Natural killer cell treated with Interleukin-12 subunit alpha and Interleukin-12 subunit beta and Interleukin-15 and Interleukin-18, amount 100 ng/mL, for 72 hours (primary cell): Measurements from ENCODE around the gene TCTN3. TPM values are rescaled to one million over a fixed set of nuclear protein-coding genes. Genes with fewer than 3 reads are reported as not detected.

Experiments
- ATAC-seq, 2 donors: fragments of 150-1000 bp; cut with Tn5 transposase in 1 of 2; sonication (Bioruptor Pico), chemical (Tn5 transposase) in 1 of 2; 2 replicates each; pipeline ENCODE4 v1.10.0; 2021
- DNase-seq: peaks from one replicate; pipeline ENCODE4 v3.0.0; 2022; ENCODE audit warnings: low spot score
- H3K27ac Mint-ChIP-seq, 2 donors: 1 replicate in 1 of 2; 2 replicates in 1 of 2; pipeline ENCODE4 v1.8.0; 2022; ENCODE audit warnings: mixed read lengths in 2 of 2, mild to moderate bottlenecking in 1 of 2, moderate library complexity in 1 of 2
- H3K27me3 Mint-ChIP-seq, 2 donors: 1 replicate in 1 of 2; 2 replicates in 1 of 2; pipeline ENCODE4 v1.8.0; 2022; ENCODE audit warnings: mixed read lengths in 2 of 2
- H3K36me3 Mint-ChIP-seq: one replicate; pipeline ENCODE4 v1.8.0; 2022; ENCODE audit warnings: mixed read lengths
- H3K4me1 Mint-ChIP-seq, 2 donors: 1 replicate in 1 of 2; 2 replicates in 1 of 2; pipeline ENCODE4 v1.8.0; 2022; ENCODE audit warnings: low read depth in 2 of 2, mixed read lengths in 2 of 2, mild to moderate bottlenecking in 1 of 2
- H3K4me3 Mint-ChIP-seq: one replicate; pipeline ENCODE4 v1.8.0; 2022; ENCODE audit warnings: mixed read lengths
- H3K9me3 Mint-ChIP-seq: 2 replicates; pipeline ENCODE4 v1.8.0; 2022; ENCODE audit warnings: mixed read lengths
- total RNA-seq, 2 donors: library from RNA; stranded (reverse); gene quantifications; one replicate each; pipeline ENCODE4 v1.2.3, GENCODE V29; 2022

The TCTN3 gene
- total RNA-seq, 2 donors from 2014 or later, result 17.5 to 52.0 TPM

- DNase-seq (no peak), ATAC-seq (no peak)
- no peaks in the 10 kb centered on the region for H3K9me3 Mint-ChIP-seq
- H3K36me3 Mint-ChIP-seq, result peaks cover 16% of the 10 kb centered on the region
- no peaks in the 10 kb centered on the region for H3K4me1 Mint-ChIP-seq
- H3K27me3 Mint-ChIP-seq, result no peaks in the 10 kb centered on the region
- no peak overlapping the region for H3K4me3 Mint-ChIP-seq
- no peak overlapping the region for H3K27ac Mint-ChIP-seq
Observed at GRCh38 chr10:95663496-95663895, 30.2 kb downstream of the TCTN3 start.

- H3K4me1 Mint-ChIP-seq, result peaks cover 1% of the 10 kb centered on the region in 2 donors
- peaks cover 4% of the 10 kb centered on the region for H3K36me3 Mint-ChIP-seq
- no peaks in the 10 kb centered on the region for H3K27me3 Mint-ChIP-seq
- H3K4me3 Mint-ChIP-seq, result no peak overlapping the region
- DNase-seq (no peak), ATAC-seq (no peak)
- peak overlapping the region in 1 of 2 donors; percentile 3 for H3K27ac Mint-ChIP-seq
- H3K9me3 Mint-ChIP-seq, result no peaks in the 10 kb centered on the region
Observed at GRCh38 chr10:95661818-95662217, 31.9 kb downstream of the TCTN3 start.

GRCh38 chr10:95660283-95660682 lies 33.4 kb downstream of the TCTN3 start:
- DNase-seq (no peak), ATAC-seq (no peak)
- peaks cover 5% of the 10 kb centered on the region for H3K36me3 Mint-ChIP-seq
- H3K4me3 Mint-ChIP-seq, result no peak overlapping the region
- H3K27ac Mint-ChIP-seq, result no peak overlapping the region
- H3K4me1 Mint-ChIP-seq, result peaks cover 12% of the 10 kb centered on the region in 2 donors
- H3K9me3 Mint-ChIP-seq, result no peaks in the 10 kb centered on the region
- no peaks in the 10 kb centered on the region for H3K27me3 Mint-ChIP-seq

GRCh38 chr10:95657250-95657649 lies 36.5 kb downstream of the TCTN3 start:
- Mint-ChIP-seq H3K27ac (peak overlapping the region in 1 of 2 donors; percentile 87), H3K4me3 (peak overlapping the region; percentile 99), H3K27me3 (no peaks in the 10 kb centered on the region), H3K9me3 (no peaks in the 10 kb centered on the region), H3K4me1 (peaks cover 13 to 19% of the 10 kb centered on the region in 2 donors), H3K36me3 (peaks cover 16% of the 10 kb centered on the region)
- no peak for DNase-seq
- no peak for ATAC-seq

- no peaks in the 10 kb centered on the region for H3K27me3 Mint-ChIP-seq
- DNase-seq, result peak; percentile 93
- H3K9me3 Mint-ChIP-seq, result peaks cover 3% of the 10 kb centered on the region
- peak within 1 kb of the TSS; percentile 99 for H3K4me3 Mint-ChIP-seq
- H3K4me1 Mint-ChIP-seq, result peaks cover 13 to 19% of the 10 kb centered on the region in 2 donors
- peaks cover 22% of the 10 kb centered on the region for H3K36me3 Mint-ChIP-seq
- ATAC-seq, result peak; percentile 96 to 97
- peak within 1 kb of the TSS; percentile 87 to 96 for H3K27ac Mint-ChIP-seq
Observed at GRCh38 chr10:95656291-95657164, 37.2 kb downstream of the TCTN3 start, which contains the start of gene ALDH18A1. Gene ALDH18A1 (minus strand): TSS chr10:95656711. CDS start chr10:95653377, 3,334 bp downstream.

GRCh38 chr10:95655571-95656290 lies 38.0 kb downstream of the TCTN3 start:
- H3K27me3 Mint-ChIP-seq, result no peaks in the 10 kb centered on the region
- peaks cover 8% of the 10 kb centered on the region for H3K9me3 Mint-ChIP-seq
- peaks cover 17 to 19% of the 10 kb centered on the region in 2 donors for H3K4me1 Mint-ChIP-seq
- ATAC-seq (peak in 1 of 2 donors; percentile 29), DNase-seq (no peak)
- H3K4me3 Mint-ChIP-seq, result peak overlapping the region; percentile 99
- H3K27ac Mint-ChIP-seq, result peak overlapping the region; percentile 87 to 96
- peaks cover 30% of the 10 kb centered on the region for H3K36me3 Mint-ChIP-seq

GRCh38 chr10:95653895-95654294 lies 39.8 kb downstream of the TCTN3 start:
- Mint-ChIP-seq H3K9me3 (peaks cover 8% of the 10 kb centered on the region), H3K27ac (no peak overlapping the region), H3K4me3 (no peak overlapping the region), H3K36me3 (peaks cover 33% of the 10 kb centered on the region), H3K4me1 (peaks cover 19% of the 10 kb centered on the region in 2 donors), H3K27me3 (no peaks in the 10 kb centered on the region)
- DNase-seq, result no peak
- no peak for ATAC-seq

GRCh38 chr10:95651346-95652060 lies 42.2 kb downstream of the TCTN3 start:
- Mint-ChIP-seq H3K4me1 (peaks cover 15% of the 10 kb centered on the region in 2 donors), H3K36me3 (peaks cover 40% of the 10 kb centered on the region), H3K4me3 (no peak overlapping the region), H3K27ac (no peak overlapping the region), H3K27me3 (no peaks in the 10 kb centered on the region), H3K9me3 (peaks cover 8% of the 10 kb centered on the region)
- ATAC-seq (no peak), DNase-seq (no peak)

GRCh38 chr10:95650232-95650631 lies 43.5 kb downstream of the TCTN3 start:
- Mint-ChIP-seq H3K9me3 (peaks cover 8% of the 10 kb centered on the region), H3K4me3 (no peak overlapping the region), H3K36me3 (peaks cover 35% of the 10 kb centered on the region), H3K4me1 (peaks cover 7% of the 10 kb centered on the region in 2 donors), H3K27ac (peak overlapping the region in 1 of 2 donors; percentile 47), H3K27me3 (no peaks in the 10 kb centered on the region)
- no peak for ATAC-seq
- no peak for DNase-seq

- Mint-ChIP-seq H3K27me3 (no peaks in the 10 kb centered on the region), H3K4me1 (peaks cover 0 to 6% of the 10 kb centered on the region in 2 donors)
- no peak for ATAC-seq
Observed at GRCh38 chr10:95648138-95648537, 45.6 kb downstream of the TCTN3 start.

GRCh38 chr10:95646160-95646559 lies 47.6 kb downstream of the TCTN3 start:
- Mint-ChIP-seq H3K27ac (no peak overlapping the region), H3K4me1 (peaks cover 0 to 4% of the 10 kb centered on the region in 2 donors), H3K9me3 (peaks cover 2% of the 10 kb centered on the region), H3K4me3 (no peak overlapping the region), H3K36me3 (peaks cover 15% of the 10 kb centered on the region), H3K27me3 (no peaks in the 10 kb centered on the region)
- DNase-seq, result no peak
- no peak for ATAC-seq

More at GRCh38 chr10:95648138-95648537, 45.6 kb downstream of the TCTN3 start:
- peaks cover 8% of the 10 kb centered on the region for H3K9me3 Mint-ChIP-seq
- no peak for DNase-seq
- no peak overlapping the region for H3K4me3 Mint-ChIP-seq
- no peak overlapping the region for H3K27ac Mint-ChIP-seq
- H3K36me3 Mint-ChIP-seq, result peaks cover 29% of the 10 kb centered on the region

GRCh38 chr10:95644901-95645300 lies 48.8 kb downstream of the TCTN3 start:
- no peak for ATAC-seq
- Mint-ChIP-seq H3K36me3 (peaks cover 18% of the 10 kb centered on the region), H3K27ac (no peak overlapping the region), H3K4me1 (no peaks in the 10 kb centered on the region), H3K27me3 (no peaks in the 10 kb centered on the region), H3K4me3 (no peak overlapping the region), H3K9me3 (no peaks in the 10 kb centered on the region)
- no peak for DNase-seq

- DNase-seq, result no peak
- no peak overlapping the region for H3K27ac Mint-ChIP-seq
- ATAC-seq, result no peak
- no peaks in the 10 kb centered on the region for H3K27me3 Mint-ChIP-seq
- no peaks in the 10 kb centered on the region for H3K4me1 Mint-ChIP-seq
- no peak overlapping the region for H3K4me3 Mint-ChIP-seq
- H3K36me3 Mint-ChIP-seq, result peaks cover 15% of the 10 kb centered on the region
- H3K9me3 Mint-ChIP-seq, result no peaks in the 10 kb centered on the region
Observed at GRCh38 chr10:95640891-95641315, 52.8 kb downstream of the TCTN3 start.
